Liver (tissue), 9 donors: ENCODE data around the gene NCAM1. TPM values are rescaled to one million over a fixed set of nuclear protein-coding genes. Genes with fewer than 3 reads are reported as not detected.

ENCODE experiments used
- DNase-seq: peaks from one replicate; pipeline ENCODE4 v3.0.0-alpha.2; 2017; ENCODE audit warnings: low spot score
- H3K27ac ChIP-seq, 2 donors: one replicate each; pipeline ENCODE4 v1.7.0; 2013; ENCODE audit warnings: inconsistent platforms in 2 of 2, low read length in 2 of 2, control low read depth in 1 of 2, low read depth in 1 of 2, mild to moderate bottlenecking in 1 of 2
- H3K27me3 ChIP-seq, 4 donors: one replicate each; pipeline versions ENCODE4 v1.6.1 to v1.7.0; 2013; ENCODE audit warnings: low read length in 3 of 4, inconsistent platforms in 1 of 4, mild to moderate bottlenecking in 1 of 4, moderate library complexity in 1 of 4; ENCODE audit not compliant: control insufficient read depth in 4 of 4, insufficient read depth in 4 of 4
- H3K36me3 ChIP-seq, 4 donors: one replicate each; pipeline versions ENCODE4 v1.6.1 to v1.7.0; 2013; ENCODE audit warnings: low read length in 3 of 4, mild to moderate bottlenecking in 3 of 4, low read depth in 1 of 4, moderate library complexity in 1 of 4; ENCODE audit not compliant: control insufficient read depth in 4 of 4, insufficient read depth in 3 of 4
- H3K4me1 ChIP-seq, 4 donors: one replicate each; pipeline versions ENCODE4 v1.6.1 to v1.7.0; 2013; ENCODE audit warnings: low read length in 3 of 4, mild to moderate bottlenecking in 3 of 4, moderate library complexity in 1 of 4; ENCODE audit not compliant: control insufficient read depth in 4 of 4, insufficient read depth in 4 of 4
- H3K4me3 ChIP-seq, 3 donors: one replicate each; pipeline versions ENCODE4 v1.6.1 to v1.7.0; 2013; ENCODE audit warnings: low read length in 3 of 3, control low read depth in 1 of 3, low read depth in 1 of 3, mild to moderate bottlenecking in 1 of 3
- H3K9ac ChIP-seq, 2 donors: one replicate each; pipeline ENCODE4 v1.7.0; 2013; ENCODE audit warnings: low read length in 2 of 2, mild to moderate bottlenecking in 2 of 2, moderate library complexity in 2 of 2, control low read depth in 1 of 2, low read depth in 1 of 2
- H3K9me3 ChIP-seq, 4 donors: one replicate each; pipeline versions ENCODE4 v1.6.1 to v1.7.0; 2013; ENCODE audit warnings: low read length in 3 of 4; ENCODE audit not compliant: control insufficient read depth in 4 of 4
- CTCF ChIP-seq: fragments of 150-350 bp; IDR thresholded peaks from 2 replicates; pipeline ENCODE4 v1.5.1; 2017; ENCODE audit warnings: improper control_type of control experiment, low read depth, low read length; ENCODE audit not compliant: missing input control
- EGR1 ChIP-seq, 2 donors: IDR thresholded peaks; 2 replicates each; pipeline ENCODE4 v1.6.1; 2016 to 2018; ENCODE audit warnings: antibody characterized with exemption in 2 of 2, low read depth in 2 of 2
- FOXA1 ChIP-seq: IDR thresholded peaks from 2 replicates; pipeline ENCODE4 v1.6.1; 2016; ENCODE audit warnings: antibody characterized with exemption
- FOXA2 ChIP-seq: IDR thresholded peaks from 2 replicates; pipeline ENCODE4 v1.6.1; 2016; ENCODE audit warnings: antibody characterized with exemption
- GABPA ChIP-seq, 2 donors: IDR thresholded peaks in 1 of 2; conservative IDR thresholded peaks in 1 of 2; 2 replicates each; pipeline ENCODE4 v1.6.1; 2016; ENCODE audit warnings: antibody characterized with exemption in 2 of 2, mild to moderate bottlenecking in 1 of 2, moderate library complexity in 1 of 2
- HNF4A ChIP-seq, 2 donors: conservative IDR thresholded peaks; 2 replicates each; pipeline ENCODE4 v1.6.1; 2016; ENCODE audit warnings: antibody characterized with exemption in 2 of 2, mild to moderate bottlenecking in 2 of 2
- HNF4G ChIP-seq: IDR thresholded peaks from 2 replicates; pipeline ENCODE4 v1.6.1; 2016; ENCODE audit warnings: antibody characterized with exemption
- JUND ChIP-seq, 2 donors: IDR thresholded peaks; 2 replicates each; pipeline ENCODE4 v1.6.1; 2016; ENCODE audit warnings: antibody characterized with exemption in 2 of 2
- RAD21 ChIP-seq, 2 donors: IDR thresholded peaks; 2 replicates each; pipeline ENCODE4 v1.6.1; 2016; ENCODE audit warnings: antibody characterized with exemption in 2 of 2, mild to moderate bottlenecking in 2 of 2
- RXRA ChIP-seq, 2 donors: IDR thresholded peaks; 2 replicates each; pipeline ENCODE4 v1.6.1; 2017 to 2018; ENCODE audit warnings: antibody characterized with exemption in 2 of 2, mild to moderate bottlenecking in 1 of 2
- YY1 ChIP-seq: IDR thresholded peaks from 2 replicates; pipeline ENCODE4 v1.6.1; 2016; ENCODE audit warnings: antibody characterized with exemption, mild to moderate bottlenecking
- WGBS: extraction: QIAGEN DNeasy Blood & Tissue Kit; methylation state at CpG from one replicate; pipeline ENCODE4 v1.1.7; 2013; 5-methylcytosine and 5-hydroxymethylcytosine counted together
- polyA plus RNA-seq, 2 donors: library from polyadenylated mRNA; stranded (reverse) in 1 of 2; unstranded in 1 of 2; fragments of 200-250 nt in 1 of 2; fragments of >200 nt in 1 of 2; fragmentation: Nextera tagmentation in 1 of 2; extraction: Ambion mirVana in 1 of 2; gene quantifications; one replicate each; pipeline versions ENCODE4 v1.2.1 to v1.2.3, GENCODE V29; 2013 to 2015
- total RNA-seq, 2 donors: library from RNA; depleted of rRNA; stranded (reverse); fragments of >200 nt; gene quantifications; one replicate each; pipeline ENCODE4 v1.2.3, GENCODE V29; 2014
- TF ChIP-seq, protein P1 (sequence below): IDR thresholded peaks from 2 replicates; pipeline ENCODE4 v1.6.1; 2016; ENCODE audit warnings: antibody characterized with exemption
- TF ChIP-seq, protein P2 (sequence below): IDR thresholded peaks from 2 replicates; pipeline ENCODE4 v1.6.1; 2016; ENCODE audit warnings: antibody characterized with exemption
- donor health status: healthy.
- donor health status: healthy.
- donor health status: healthy.
- donor health status: healthy.
- donor health status: healthy.

The NCAM1 gene
- total and polyA plus RNA-seq, 4 donors: 0.65 to 2.1 (median 0.88) TPM

DNA sequence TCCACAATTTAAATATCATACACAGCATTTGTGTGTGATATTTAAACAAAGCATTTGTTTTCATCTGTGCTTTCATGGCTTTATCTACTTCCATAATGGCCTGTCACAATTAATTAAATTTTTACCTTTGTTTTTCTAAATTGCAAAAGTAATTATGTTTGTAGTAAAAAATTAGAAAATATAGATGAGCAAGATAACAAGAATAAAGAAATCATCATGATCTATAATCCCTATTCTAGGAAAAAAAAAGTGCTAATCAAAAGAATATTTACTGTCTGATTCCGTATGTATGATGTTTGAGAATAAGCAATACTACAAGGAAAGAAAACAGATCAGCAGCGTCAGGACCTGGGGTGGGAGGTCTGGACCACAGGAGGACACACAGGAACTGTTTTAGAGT lies 149.9 kb downstream of the NCAM1 start:
- Histone ChIP-seq H3K27ac (no peak overlapping the region), H3K9ac (no peak overlapping the region)
- no peak for DNase-seq

DNA sequence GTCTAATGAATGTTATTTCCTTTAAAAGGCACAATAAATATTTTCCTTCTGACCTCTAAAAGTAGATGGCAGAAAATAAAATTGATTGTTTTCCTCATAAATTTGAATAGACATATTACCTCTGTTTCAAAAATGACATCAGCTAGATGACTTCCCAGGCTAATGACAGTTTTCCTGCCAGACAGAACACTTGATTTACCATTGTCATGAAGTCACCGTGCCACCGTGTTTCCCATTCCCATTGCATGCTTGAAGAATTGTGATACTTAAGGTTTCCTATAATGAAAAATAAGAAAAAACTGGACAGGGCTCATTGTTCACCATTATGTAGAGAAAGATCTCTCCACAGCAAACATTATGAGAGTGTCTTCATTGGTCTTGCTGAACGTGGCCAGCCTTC lies 151.1 kb downstream of the NCAM1 start:
- H3K27ac ChIP-seq: no peak overlapping the region
- H3K9ac ChIP-seq: no peak overlapping the region
- H3K27me3 ChIP-seq: no peaks in the 10 kb centered on the region
- H3K9me3 ChIP-seq: no peaks in the 10 kb centered on the region
- no peak overlapping the region for H3K4me3 ChIP-seq
- no peaks in the 10 kb centered on the region for H3K36me3 ChIP-seq
- TF ChIP-seq CTCF (no peak), EGR1 (IDR thresholded peaks at IDR 0.05; ENCODE audit: low read depth in 2 of 2) (no peak), YY1 (no peak), RXRA (IDR thresholded peaks at IDR 0.05) (no peak)
- TF ChIP-seq, protein P1, sequence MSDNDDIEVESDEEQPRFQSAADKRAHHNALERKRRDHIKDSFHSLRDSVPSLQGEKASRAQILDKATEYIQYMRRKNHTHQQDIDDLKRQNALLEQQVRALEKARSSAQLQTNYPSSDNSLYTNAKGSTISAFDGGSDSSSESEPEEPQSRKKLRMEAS: no peak
- 61% methylated on average over 3 of the region's 3 CpGs for WGBS
- DNase-seq: no peak
- no peaks in the 10 kb centered on the region for H3K4me1 ChIP-seq

More for the DNA sequence above, 149.9 kb downstream of the NCAM1 start:
- no peaks in the 10 kb centered on the region for H3K4me1 ChIP-seq
- no peaks in the 10 kb centered on the region for H3K36me3 ChIP-seq
- H3K9me3 ChIP-seq: no peaks in the 10 kb centered on the region
- H3K27me3 ChIP-seq: no peaks in the 10 kb centered on the region
- TF ChIP-seq JUND (IDR thresholded peaks at IDR 0.05): no peak
- TF ChIP-seq EGR1 (IDR thresholded peaks at IDR 0.05; ENCODE audit: low read depth in 2 of 2): no peak
- TF ChIP-seq, protein P1: no peak
- TF ChIP-seq RAD21 (IDR thresholded peaks at IDR 0.05): no peak
- TF ChIP-seq GABPA (IDR thresholded peaks at IDR 0.05 in 1 of 2, conservative IDR thresholded peaks at IDR 0.05 in 1 of 2): no peak
- TF ChIP-seq FOXA1: no peak
- TF ChIP-seq HNF4G: no peak
- TF ChIP-seq, protein P2, sequence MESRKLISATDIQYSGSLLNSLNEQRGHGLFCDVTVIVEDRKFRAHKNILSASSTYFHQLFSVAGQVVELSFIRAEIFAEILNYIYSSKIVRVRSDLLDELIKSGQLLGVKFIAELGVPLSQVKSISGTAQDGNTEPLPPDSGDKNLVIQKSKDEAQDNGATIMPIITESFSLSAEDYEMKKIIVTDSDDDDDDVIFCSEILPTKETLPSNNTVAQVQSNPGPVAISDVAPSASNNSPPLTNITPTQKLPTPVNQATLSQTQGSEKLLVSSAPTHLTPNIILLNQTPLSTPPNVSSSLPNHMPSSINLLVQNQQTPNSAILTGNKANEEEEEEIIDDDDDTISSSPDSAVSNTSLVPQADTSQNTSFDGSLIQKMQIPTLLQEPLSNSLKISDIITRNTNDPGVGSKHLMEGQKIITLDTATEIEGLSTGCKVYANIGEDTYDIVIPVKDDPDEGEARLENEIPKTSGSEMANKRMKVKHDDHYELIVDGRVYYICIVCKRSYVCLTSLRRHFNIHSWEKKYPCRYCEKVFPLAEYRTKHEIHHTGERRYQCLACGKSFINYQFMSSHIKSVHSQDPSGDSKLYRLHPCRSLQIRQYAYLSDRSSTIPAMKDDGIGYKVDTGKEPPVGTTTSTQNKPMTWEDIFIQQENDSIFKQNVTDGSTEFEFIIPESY: no peak
- TF ChIP-seq HNF4A (conservative IDR thresholded peaks at IDR 0.05): no peak
- TF ChIP-seq YY1: no peak
- WGBS: 72% methylated on average over 2 of the region's 2 CpGs
- H3K4me3 ChIP-seq: no peak overlapping the region

- DNase-seq: peak; percentile 38
- Histone ChIP-seq H3K27me3 (no peaks in the 10 kb centered on the region), H3K4me3 (no peak overlapping the region), H3K36me3 (no peaks in the 10 kb centered on the region), H3K9me3 (no peaks in the 10 kb centered on the region), H3K27ac (no peak overlapping the region), H3K9ac (no peak overlapping the region), H3K4me1 (no peaks in the 10 kb centered on the region)
- 55% methylated on average over 5 of the region's 5 CpGs for WGBS
- TF ChIP-seq FOXA2: no peak
- TF ChIP-seq HNF4G: no peak
- TF ChIP-seq RAD21 (IDR thresholded peaks at IDR 0.05): peak; percentile 80 to 84
- peak; percentile 62 for TF ChIP-seq CTCF
These were observed 152.8 kb downstream of the NCAM1 start for GRCh38 chr11:113113801-113114704.
